Measurements from ENCODE around the gene LRRC32.
"Not testable (repeated sequence)": the region's sequence is repeated elsewhere in the genome, so short reads cannot be mapped to it uniquely, and the experiment has no call there.

Gene LRRC32

GRCh38 chr11:76649851-76650372, 20.6 kb downstream of the LRRC32 start:
- no peak for DNase-seq (ENCODE audit: low read depth in 2 of 2)

GRCh38 chr11:76649011-76649410, 21.5 kb downstream of the LRRC32 start:
- DNase-seq (ENCODE audit: low read depth in 2 of 2): no peak

DNA sequence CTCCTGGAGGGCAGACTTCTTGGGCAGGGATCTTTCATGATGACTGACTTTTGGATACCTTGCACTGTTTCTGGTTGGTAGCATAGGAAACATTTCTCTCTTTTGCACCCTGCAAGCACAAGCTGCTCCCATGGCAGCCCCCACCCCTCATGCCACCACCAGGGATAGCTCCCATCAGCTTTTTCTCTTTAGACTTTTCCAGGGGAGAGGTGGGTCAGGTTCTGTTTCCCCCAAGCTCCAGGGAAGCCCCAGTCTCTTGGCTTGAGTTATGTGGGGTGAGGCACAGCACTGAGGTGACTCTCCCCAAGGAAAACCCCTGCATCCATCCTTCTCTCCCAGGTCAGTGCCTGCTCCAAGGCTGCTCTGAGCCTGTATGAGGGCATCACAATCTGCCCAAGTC, 22.5 kb downstream of the LRRC32 start:
- DNase-seq (ENCODE audit: low read depth in 2 of 2): no peak

DNA sequence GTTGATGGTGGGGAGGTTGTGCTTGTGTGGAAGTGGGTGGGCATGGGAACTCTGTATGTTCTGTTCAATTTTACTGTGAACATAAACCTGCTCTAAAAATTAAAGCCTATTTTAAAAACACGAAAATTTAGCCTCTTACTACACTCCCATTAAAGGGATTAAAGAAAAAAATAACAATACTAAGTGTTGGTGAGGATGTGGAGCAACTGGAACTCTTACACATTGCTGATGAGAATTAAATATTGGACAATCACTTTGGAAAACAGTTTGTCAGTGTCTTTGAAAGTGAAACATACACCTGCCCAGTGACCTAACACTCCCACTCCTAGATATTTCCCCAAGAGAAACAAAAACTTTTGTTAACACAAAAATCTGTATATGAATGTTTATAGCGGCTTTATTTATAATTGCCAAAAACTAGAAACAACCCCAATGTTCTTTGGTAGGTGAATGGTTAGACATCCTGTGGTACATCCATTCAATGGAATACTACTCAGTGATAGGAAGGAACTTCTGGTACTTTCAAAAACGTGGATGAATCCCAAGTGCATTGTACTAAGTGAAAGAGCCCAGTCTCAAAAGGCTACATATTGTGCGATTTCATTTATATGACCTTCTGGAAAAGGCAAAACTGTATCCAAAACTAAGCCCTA, 23.5 kb downstream of the LRRC32 start:
- DNase-seq (ENCODE audit: low read depth in 2 of 2): no peak

- DNase-seq (ENCODE audit: low read depth in 2 of 2): no peak
These were observed 26.0 kb downstream of the LRRC32 start for GRCh38 chr11:76644591-76644990.

DNA sequence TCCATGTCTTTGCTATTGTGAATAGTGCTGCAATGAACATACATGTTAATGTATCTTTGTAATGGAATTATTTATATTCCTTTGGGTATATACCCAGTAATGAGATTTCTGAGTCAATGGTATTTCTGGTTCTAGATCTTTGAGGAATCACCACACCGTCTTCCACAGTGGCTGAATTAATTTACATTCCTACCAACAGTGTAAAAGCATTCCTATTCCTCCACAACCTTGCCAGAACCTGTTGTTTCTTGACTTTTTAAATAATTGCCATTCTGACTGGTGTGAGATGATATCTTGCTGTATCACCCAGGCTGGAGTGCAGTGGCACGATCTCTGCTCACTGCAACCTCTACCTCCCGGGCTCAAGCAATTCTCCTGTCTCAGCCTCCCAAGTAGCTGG, 26.8 kb downstream of the LRRC32 start:
- DNase-seq (ENCODE audit: low read depth in 2 of 2): not testable (repeated sequence)

DNA sequence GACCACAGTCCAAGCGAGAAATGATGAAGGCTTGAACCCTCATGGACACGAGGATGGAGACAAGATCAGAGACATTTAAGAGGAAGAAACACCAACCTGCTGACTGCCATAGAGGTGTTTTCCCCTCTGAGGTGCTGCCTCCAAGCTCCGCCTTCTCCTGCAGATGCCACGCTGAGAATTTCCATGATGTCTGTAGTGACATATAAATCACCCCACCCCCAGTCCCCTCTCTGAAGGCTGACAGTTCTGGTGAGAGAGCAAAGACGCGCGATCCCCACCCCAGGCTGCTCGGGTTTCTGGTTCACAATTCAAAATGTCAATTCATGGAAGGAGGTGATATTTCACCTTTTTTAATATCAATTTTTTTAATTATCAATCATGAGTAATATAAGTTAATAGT, 28.2 kb downstream of the LRRC32 start:
- no peak for DNase-seq (ENCODE audit: low read depth in 2 of 2)

- no peak for DNase-seq (ENCODE audit: low read depth in 2 of 2)
These were observed 28.6 kb downstream of the LRRC32 start for GRCh38 chr11:76641905-76642304.

GRCh38 chr11:76640501-76640900, 30.0 kb downstream of the LRRC32 start:
- no peak for DNase-seq (ENCODE audit: low read depth in 2 of 2)

DNA sequence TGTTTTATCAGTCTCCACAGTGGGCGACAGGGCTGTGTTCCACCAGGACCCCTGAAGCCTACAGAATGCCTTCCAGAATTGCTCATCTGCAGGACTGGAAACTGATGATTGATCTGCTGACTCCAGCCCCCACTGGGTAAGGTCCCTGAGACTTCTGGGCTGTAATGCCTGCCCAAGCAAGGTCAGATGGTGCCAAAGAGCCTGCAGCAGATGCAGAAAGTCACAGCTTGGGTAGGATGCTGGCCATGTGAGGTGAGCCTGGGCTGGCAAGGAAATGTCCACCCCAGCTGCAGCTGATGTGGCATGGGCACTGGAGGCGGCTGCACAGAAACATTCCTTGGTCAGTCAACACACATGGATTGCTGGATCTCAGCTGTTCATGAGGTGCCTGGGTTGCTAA, 30.9 kb downstream of the LRRC32 start:
- no peak for DNase-seq (ENCODE audit: low read depth in 2 of 2)

DNA sequence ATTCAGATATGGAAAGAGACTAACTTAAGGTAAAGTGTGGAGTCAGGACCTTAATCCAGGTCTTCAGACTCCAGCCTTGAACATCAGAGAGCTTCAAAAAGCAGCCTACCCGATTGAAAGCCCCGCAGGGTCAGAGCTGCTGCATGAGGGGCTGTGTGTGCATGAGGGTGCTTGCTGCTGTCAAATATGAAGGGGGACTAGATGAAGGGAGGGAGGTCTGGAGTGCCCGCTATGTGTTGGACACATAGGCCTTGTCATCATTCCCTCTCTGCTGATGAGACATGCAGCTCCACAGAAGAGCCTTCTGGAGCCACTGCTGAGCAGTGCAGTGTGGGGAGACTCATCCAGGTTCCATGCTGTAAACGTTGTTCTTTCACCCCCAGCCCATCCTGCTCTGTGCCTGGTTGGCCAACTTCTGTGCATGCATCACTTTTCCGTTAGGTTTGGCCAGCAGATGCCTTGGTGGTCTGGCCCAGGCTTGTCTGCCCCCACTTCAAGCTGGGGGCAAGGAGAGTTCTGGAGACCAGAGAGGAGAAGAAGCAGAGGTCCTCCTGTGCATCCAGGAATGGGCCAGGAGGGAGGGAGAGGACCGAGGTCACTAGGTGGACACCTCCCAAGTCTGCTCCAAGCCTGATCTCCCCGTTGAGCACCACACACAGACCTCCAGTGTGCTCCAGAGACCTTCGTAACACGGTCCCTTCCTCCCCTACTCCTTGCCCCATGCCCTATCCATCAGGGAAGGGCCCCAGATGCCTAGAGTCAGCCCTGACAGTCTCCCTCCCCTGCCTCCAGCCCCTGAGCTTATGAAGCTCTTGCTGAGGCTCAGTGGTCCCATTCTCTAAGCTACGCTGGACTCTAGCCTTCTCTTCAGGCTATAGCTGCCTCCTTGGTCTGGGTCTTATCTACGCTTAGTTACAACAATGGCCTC, 32.0 kb downstream of the LRRC32 start:
- no peak for DNase-seq (ENCODE audit: low read depth in 2 of 2)

- no peak for DNase-seq (ENCODE audit: low read depth in 2 of 2)
These were observed 32.9 kb downstream of the LRRC32 start for GRCh38 chr11:76637491-76638269.

- DNase-seq (ENCODE audit: low read depth in 2 of 2): no peak
These were observed 33.6 kb downstream of the LRRC32 start for GRCh38 chr11:76636826-76637460.

- DNase-seq (ENCODE audit: low read depth in 2 of 2): no peak
These were observed 34.4 kb downstream of the LRRC32 start for GRCh38 chr11:76635991-76636738.

- DNase-seq (ENCODE audit: low read depth in 2 of 2): no peak
These were observed 35.7 kb downstream of the LRRC32 start for GRCh38 chr11:76634886-76635285.

GRCh38 chr11:76632492-76632891, 38.1 kb downstream of the LRRC32 start:
- DNase-seq (ENCODE audit: low read depth in 2 of 2): no peak

DNA sequence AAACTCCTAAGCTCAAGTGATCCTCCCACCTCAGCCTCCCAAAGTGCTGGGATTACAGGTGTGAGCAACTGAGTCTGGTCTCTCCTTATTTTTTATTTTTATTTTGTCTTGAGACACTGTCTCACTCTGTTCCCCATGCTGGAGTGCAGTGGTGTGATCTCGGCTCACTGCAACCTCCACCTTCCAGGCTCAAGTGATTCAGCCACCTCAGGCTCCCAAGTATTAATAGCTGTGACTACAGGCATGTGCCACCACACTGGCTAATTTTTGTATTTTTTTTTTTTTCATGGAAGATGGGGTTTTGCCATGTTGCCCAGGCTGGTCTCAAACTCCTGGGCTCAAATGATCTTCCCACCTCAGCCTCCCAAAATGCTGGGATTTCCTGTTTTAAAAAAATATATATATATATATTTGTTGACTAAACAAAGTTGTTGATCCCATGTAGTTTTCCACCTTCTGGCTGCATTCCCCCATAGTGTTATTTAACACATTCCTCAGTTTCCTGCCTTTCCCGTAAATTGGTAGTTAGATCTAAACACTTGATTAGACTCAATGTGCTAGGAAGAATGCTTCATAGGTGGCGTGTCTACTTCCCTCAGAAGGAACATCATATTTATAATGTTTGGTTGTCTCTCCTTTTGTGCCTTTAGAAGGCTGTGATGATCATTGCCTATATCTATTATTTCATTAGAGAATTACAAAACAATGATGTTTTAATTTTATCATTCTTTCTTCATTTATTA, 38.8 kb downstream of the LRRC32 start:
- DNase-seq (ENCODE audit: low read depth in 2 of 2): no peak

DNA sequence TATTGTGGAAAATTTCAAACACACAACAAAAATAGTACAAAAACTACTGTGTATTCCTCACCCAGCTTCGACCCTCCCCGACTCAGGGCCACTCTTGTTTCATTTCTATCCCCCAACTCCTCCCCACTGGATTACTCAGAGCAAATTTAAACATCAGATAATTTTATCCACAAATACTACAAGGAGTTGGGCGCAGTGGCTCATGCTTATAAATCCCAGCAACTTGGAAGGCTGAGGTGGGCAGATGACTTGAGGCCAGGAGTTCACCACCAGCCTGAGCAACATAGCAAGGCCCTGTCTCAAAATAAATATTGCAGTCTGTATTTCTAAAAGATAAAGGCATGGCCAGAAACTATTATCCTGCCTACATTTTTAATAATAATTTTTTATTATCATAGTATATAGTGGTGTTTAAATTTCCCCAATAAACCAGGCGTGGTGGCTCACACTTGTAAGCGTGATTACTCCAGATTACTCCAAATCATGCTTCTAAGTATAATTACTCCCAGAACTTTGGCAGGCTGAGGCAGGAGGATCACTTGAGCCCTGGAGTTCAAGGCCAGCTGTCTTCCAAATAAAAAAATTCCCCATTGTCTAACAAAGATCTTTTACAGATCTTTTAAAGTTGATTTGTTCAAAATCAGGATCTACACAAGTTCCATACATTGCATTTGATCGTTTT, 39.8 kb downstream of the LRRC32 start:
- no peak for DNase-seq (ENCODE audit: low read depth in 2 of 2)

DNA sequence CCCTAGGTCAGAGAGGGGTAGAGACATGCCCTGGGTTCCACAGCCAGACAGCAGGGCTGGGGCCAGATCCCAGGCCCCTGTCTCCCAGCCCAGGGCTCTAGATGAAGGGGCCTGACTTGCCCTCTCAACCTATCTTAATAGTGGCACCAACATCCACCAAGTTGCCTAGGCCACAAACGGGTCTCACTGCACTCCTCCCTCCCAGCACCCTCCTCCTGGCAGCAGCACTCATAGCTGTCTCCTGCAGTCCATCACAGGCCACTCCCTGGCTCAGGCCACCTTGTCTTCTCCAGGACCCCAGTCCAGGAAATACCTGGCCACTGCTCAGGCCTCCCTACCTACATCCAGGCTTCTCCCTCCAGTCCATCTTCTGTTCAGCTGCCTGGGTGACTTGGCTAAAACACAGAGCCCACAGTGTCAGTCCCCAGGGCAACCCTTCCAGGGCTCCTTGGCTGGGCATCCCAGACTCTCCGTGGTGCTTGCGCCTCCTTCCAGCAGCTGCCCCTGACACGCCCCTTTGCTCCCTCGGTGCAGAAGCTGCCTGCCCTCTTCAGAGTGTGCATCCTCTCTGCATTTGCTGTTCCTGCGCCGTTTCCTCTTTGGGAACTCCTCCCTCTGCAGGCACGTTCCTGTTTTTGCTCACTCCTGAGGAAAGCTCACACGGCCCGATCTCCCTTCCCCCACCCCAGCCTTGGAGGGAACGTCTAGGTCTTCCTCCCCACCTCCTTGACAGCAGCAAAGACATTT, 40.5 kb downstream of the LRRC32 start:
- DNase-seq (ENCODE audit: low read depth in 2 of 2): no peak

All from fibroblast of skin of left biceps (primary cell).